Parathyroid adenoma (tissue), 2 donors: ENCODE data around the gene SHISA4.
"Not testable (repeated sequence)": the region's sequence is repeated elsewhere in the genome, so short reads cannot be mapped to it uniquely, and the experiment has no call there.

Experiments used
- H2AFZ ChIP-seq: fragments of 300-600 bp; sonication (generic); one replicate; pipeline ENCODE4 v1.7.0; 2017; ENCODE audit warnings: antibody characterized with exemption, mild to moderate bottlenecking
- H3K27ac ChIP-seq: fragments of 300-600 bp; sonication (generic); one replicate; pipeline ENCODE4 v1.7.0; 2017
- H3K27me3 ChIP-seq: fragments of 300-600 bp; sonication (generic); one replicate; pipeline ENCODE4 v1.7.0; 2017; ENCODE audit warnings: low read length; ENCODE audit not compliant: control insufficient read depth, insufficient read depth
- H3K36me3 ChIP-seq: fragments of 300-600 bp; sonication (generic); one replicate; pipeline ENCODE4 v1.7.0; 2017; ENCODE audit warnings: low read length; ENCODE audit not compliant: control insufficient read depth, insufficient read depth
- H3K4me1 ChIP-seq: fragments of 300-600 bp; sonication (generic); one replicate; pipeline ENCODE4 v1.7.0; 2017; ENCODE audit warnings: control low read depth
- H3K4me2 ChIP-seq: fragments of 300-600 bp; sonication (generic); one replicate; pipeline ENCODE4 v1.7.0; 2017; ENCODE audit warnings: low read length
- H3K4me3 ChIP-seq: fragments of 300-600 bp; sonication (generic); one replicate; pipeline ENCODE4 v1.7.0; 2017; ENCODE audit warnings: low read depth, low read length
- H3K79me2 ChIP-seq: fragments of 300-600 bp; sonication (generic); one replicate; pipeline ENCODE4 v1.7.0; 2017; ENCODE audit warnings: control low read depth
- H3K9ac ChIP-seq: fragments of 300-600 bp; sonication (generic); one replicate; pipeline ENCODE4 v1.7.0; 2017; ENCODE audit warnings: mild to moderate bottlenecking
- H3K9me3 ChIP-seq: fragments of 300-600 bp; sonication (generic); one replicate; pipeline ENCODE4 v1.7.0; 2017; ENCODE audit warnings: low read length; ENCODE audit not compliant: control insufficient read depth
- TF ChIP-seq, protein P1 (sequence below): fragments of 300-600 bp; sonication (generic); IDR thresholded peaks from one replicate; pipeline ENCODE4 v1.7.0; 2017; ENCODE audit warnings: antibody characterized with exemption, mild to moderate bottlenecking
- donor health status: primary hyperparathyroidism.

Gene SHISA4

DNA sequence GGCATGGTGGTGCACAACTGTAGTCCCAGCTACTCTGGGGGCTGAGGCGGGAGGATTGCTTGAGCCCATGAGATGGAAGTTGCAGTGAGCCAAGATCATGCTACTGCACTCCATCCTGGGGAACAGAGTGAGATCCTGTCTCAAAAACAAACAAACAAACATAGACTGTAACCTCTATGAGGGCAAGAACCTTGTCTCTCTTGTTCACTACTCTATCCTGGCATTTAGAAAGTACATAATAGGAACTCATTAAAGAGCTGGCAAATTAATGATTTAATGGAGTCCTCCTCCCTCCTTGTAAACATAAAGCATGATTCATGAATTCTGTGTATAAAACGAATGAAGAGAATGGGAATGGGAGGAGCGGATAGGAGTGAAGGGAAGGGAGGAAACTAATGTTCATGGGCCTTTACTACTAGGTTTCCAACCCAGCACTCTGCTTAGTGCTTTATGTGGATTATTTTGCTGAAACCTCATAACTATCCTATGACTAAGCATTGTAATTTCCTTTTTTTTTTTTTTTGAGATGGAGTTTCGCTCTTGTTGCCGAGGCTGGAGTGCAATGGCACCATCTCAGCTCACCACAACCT lies 49.0 kb downstream of the SHISA4 start:
- H3K79me2 ChIP-seq, result no peaks in the 10 kb centered on the region
- H3K9ac ChIP-seq, result no peak overlapping the region
- H3K9me3 ChIP-seq, result no peaks in the 10 kb centered on the region
- no peaks in the 10 kb centered on the region for H3K36me3 ChIP-seq
- no peak overlapping the region for H3K4me2 ChIP-seq
- TF ChIP-seq, protein P1, sequence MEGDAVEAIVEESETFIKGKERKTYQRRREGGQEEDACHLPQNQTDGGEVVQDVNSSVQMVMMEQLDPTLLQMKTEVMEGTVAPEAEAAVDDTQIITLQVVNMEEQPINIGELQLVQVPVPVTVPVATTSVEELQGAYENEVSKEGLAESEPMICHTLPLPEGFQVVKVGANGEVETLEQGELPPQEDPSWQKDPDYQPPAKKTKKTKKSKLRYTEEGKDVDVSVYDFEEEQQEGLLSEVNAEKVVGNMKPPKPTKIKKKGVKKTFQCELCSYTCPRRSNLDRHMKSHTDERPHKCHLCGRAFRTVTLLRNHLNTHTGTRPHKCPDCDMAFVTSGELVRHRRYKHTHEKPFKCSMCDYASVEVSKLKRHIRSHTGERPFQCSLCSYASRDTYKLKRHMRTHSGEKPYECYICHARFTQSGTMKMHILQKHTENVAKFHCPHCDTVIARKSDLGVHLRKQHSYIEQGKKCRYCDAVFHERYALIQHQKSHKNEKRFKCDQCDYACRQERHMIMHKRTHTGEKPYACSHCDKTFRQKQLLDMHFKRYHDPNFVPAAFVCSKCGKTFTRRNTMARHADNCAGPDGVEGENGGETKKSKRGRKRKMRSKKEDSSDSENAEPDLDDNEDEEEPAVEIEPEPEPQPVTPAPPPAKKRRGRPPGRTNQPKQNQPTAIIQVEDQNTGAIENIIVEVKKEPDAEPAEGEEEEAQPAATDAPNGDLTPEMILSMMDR, result no peak
- H3K4me1 ChIP-seq, result peaks cover 7% of the 10 kb centered on the region
- H2AFZ ChIP-seq, result no peak overlapping the region
- no peak overlapping the region for H3K4me3 ChIP-seq
- H3K27me3 ChIP-seq, result no peaks in the 10 kb centered on the region
- no peak overlapping the region for H3K27ac ChIP-seq

DNA sequence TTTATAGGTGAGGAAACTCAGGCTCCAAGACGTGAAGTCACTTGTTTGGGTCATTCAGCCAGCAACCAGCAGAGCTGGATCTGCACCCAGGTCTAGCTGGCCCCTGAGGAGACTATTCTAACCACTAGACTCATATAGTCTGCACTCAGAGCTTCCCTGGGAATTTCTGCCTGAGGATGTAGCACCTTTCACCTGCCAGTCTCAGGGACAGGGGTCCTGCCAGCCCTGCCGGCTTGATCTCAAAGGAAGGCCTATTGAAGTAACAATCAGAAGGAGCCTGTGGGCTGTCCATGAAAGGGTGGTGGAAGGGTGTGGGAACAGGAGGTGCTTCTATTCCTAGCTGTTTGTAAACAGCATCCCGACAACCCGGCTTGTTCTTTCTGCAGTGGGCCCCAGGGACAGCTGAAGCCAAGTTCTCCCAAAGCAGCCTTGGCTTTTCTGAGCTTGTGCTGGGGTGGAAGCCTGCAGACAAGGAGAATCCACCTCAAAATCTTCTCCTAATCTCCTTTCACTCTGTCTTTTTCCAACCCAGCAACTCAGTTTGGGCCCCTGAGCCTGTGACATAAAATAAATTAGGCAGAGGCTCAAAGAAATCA lies 49.8 kb downstream of the SHISA4 start:
- Histone ChIP-seq H3K9ac (no peak overlapping the region), H2AFZ (peak overlapping the region; percentile 38), H3K4me3 (no peak overlapping the region), H3K27ac (peak overlapping the region; percentile 32), H3K27me3 (no peaks in the 10 kb centered on the region), H3K9me3 (no peaks in the 10 kb centered on the region), H3K4me2 (peak overlapping the region; percentile 22), H3K4me1 (peaks cover 7% of the 10 kb centered on the region), H3K79me2 (no peaks in the 10 kb centered on the region), H3K36me3 (no peaks in the 10 kb centered on the region)
- TF ChIP-seq, protein P1, result no peak

DNA sequence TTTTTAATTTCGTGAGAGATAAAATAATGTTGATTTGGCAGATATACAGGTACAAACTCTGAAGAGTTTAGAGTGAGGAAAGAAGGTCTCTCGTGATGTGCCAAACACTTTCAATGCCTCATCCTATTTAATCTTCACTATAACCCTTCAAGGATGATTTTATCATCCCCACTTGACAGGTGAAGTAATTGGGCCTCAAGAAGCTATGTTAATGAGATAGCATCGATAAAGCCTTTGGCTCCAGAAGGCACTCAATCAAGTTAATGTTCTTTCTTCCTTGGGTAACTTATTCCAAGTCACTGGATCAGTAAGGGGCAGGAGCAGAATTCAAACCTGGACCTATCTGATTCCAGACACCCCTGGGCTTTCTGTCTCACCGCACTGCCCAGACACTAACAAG lies 50.5 kb downstream of the SHISA4 start:
- Histone ChIP-seq H3K4me2 (peak overlapping the region; percentile 22), H3K4me1 (peaks cover 7% of the 10 kb centered on the region), H3K9me3 (no peaks in the 10 kb centered on the region), H3K27me3 (no peaks in the 10 kb centered on the region), H3K27ac (peak overlapping the region; percentile 11), H3K79me2 (no peaks in the 10 kb centered on the region), H3K36me3 (no peaks in the 10 kb centered on the region), H3K9ac (no peak overlapping the region), H2AFZ (peak overlapping the region; percentile 54), H3K4me3 (no peak overlapping the region)
- TF ChIP-seq, protein P1, result no peak

DNA sequence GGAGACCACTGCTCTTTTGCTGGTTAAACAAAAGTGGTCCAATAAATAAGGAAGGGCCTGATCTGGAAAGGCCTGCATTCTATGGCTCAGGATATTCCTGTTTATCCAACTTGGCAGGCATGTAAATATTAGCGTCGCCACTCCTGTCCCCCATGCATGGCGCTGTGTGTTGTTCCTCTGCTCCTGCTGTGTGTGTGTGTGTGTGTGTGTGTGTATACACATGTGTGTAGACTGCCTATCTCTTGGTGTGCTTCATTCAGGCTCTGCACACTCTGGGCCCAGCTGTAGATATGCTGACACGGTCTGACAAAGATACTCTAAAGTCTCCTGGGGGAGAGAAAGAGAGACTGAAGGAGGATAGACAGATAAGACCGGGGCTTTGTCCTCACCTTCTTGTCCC lies 50.9 kb downstream of the SHISA4 start:
- Histone ChIP-seq H3K36me3 (no peaks in the 10 kb centered on the region), H2AFZ (peak overlapping the region; percentile 54), H3K27ac (no peak overlapping the region), H3K9me3 (no peaks in the 10 kb centered on the region), H3K4me2 (peak overlapping the region; percentile 22), H3K4me1 (peaks cover 9% of the 10 kb centered on the region), H3K27me3 (no peaks in the 10 kb centered on the region), H3K9ac (no peak overlapping the region), H3K79me2 (no peaks in the 10 kb centered on the region), H3K4me3 (no peak overlapping the region)
- TF ChIP-seq, protein P1, result no peak

DNA sequence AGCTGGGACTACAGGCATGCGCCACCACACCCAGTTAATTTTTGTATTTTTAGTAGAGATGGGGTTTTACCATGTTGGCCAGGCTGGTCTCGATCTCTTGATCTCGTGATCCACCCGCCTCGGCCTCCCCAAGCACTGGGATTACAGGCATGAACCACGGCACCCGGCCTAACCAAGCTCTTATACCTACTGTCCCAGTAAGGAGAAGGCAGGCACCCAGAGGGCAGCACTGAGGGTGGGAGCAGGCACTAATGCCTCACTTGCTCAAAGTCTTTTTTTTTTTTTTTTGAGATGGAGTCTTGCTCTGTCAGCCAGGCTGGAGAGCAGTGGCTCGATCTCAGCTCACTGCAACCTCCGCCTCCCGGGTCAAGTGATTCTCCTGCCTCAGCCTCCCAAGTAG lies 51.6 kb downstream of the SHISA4 start:
- H3K9ac ChIP-seq, H3K27me3 ChIP-seq, H2AFZ ChIP-seq, H3K4me1 ChIP-seq, H3K4me3 ChIP-seq, H3K27ac ChIP-seq, H3K4me2 ChIP-seq, H3K9me3 ChIP-seq, H3K79me2 ChIP-seq, H3K36me3 ChIP-seq: not testable (repeated sequence)
